HuH-7 (cell line): ENCODE results near the gene PITPNC1.

Experiments used
- DNase-seq: peaks from one replicate; pipeline ENCODE4 v3.0.0; 2011; ENCODE audit warnings: low spot score

PITPNC1 gene

DNA sequence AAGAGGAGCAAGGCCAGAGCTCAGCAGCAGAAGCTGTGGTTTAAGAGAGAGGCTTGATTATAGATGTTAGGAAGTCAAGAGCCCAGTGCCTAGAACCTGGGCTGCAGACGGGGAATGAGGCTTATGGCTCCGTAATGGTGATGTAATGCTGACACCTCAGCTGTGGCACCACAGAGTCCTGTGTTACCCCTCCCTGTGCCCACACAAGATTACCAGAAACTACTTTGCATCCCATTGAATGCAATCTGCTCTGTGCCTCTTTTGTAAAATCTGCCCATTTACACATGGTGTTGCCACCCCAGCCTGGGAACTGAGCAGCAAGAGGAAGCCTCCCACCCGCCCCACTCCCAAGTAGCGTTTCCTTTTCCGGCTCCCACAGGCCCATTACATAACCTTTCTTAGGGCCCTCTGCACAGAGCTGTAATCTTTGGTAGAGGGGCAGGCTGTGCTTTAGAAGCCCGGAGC is 57.0 kb downstream of the PITPNC1 start:
- no peak for DNase-seq

DNA sequence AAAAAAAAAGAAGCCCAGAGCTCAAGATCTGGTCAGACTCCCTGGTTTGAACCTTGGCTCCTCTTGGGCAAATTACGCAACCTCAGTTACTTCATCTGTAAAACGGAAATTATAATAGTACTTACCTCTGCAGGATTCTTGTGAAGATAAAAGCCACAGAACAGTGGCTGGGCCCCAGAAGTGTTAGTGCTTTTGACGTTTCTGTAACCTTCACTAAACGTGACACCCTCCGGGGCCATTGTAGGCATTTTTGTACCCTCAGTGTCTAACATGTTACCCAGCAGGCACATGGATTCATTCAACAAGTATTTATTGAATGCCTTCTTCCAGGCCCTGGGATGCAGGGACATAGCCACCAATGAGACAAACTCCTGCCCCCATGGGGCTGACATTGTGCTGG is 58.0 kb downstream of the PITPNC1 start:
- DNase-seq, result no peak

DNA sequence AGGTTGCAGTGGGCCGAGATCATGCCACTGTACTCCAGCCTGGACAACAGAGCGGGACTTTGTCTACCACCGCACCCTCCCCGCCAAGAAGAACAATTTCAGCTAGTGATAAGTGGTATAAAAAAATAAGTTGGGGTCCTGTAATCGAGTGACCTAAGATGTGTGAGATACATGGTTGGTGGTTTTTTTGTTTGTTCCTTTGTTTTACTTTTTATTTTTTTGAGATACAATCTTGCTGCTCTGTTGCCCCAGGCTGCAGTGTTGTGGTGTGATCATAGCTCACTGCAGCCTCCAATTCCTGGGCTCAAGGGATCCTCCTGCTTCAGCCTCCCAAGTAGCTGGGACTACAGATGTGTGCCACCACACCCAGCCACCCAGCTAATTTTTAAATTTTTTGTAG is 58.7 kb downstream of the PITPNC1 start:
- DNase-seq, result no peak

DNA sequence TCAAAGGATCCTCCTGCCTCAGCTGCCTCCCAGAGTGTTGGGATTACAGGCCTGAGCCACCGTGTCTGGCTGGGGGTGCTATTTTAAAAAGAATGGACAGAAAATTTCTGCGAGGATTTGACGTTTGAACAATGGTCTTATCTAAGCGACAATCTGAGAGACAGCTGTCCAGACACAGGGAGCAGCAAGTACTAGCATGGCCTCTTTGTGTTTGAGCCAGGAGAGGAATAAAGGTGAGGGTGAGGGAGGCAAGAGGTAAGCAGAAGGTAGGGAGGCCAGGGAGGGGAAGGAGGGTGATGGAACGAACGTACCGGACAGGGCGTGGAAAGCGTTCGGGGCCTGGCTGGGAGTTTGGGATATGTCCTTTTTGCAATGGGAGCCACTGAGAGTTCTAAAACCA is 59.2 kb downstream of the PITPNC1 start:
- no peak for DNase-seq

DNA sequence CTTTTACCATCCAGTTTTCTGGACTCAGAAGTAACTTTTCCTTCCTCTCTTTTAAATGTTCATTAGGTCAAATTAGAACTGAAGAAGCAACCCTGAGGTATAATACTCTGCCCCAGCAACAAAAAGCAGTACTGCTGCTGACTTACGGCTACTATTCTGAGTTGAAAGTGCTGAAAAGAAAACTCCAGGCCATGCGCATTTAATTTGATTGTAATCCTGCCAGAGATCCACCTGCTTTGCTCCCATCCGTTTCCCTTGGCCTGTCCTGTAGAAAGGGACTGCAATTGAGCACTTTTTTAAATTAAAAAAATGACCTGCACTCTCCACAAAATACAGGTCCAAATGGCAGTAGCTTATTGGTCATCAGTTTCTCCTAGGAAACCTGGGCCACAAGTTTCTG is 61.6 kb downstream of the PITPNC1 start:
- no peak for DNase-seq

DNA sequence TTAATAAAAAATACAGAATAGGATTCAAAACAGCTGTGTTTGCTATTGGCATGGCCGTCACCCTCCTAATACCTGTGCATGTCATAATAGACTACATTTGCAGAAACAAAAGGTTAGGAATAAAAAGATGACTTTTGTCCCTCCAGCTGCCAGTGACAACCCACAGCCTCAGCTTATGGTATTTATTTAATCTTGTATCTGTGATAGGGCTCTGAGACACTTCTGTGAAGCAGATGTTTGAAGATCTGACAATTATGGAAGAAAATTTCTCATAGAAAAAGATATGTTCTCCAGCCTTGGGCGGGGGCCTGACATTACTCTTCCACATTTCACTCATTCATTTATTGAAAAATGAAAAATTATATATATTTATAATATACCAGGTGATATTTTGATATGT is 62.2 kb downstream of the PITPNC1 start:
- no peak for DNase-seq

DNA sequence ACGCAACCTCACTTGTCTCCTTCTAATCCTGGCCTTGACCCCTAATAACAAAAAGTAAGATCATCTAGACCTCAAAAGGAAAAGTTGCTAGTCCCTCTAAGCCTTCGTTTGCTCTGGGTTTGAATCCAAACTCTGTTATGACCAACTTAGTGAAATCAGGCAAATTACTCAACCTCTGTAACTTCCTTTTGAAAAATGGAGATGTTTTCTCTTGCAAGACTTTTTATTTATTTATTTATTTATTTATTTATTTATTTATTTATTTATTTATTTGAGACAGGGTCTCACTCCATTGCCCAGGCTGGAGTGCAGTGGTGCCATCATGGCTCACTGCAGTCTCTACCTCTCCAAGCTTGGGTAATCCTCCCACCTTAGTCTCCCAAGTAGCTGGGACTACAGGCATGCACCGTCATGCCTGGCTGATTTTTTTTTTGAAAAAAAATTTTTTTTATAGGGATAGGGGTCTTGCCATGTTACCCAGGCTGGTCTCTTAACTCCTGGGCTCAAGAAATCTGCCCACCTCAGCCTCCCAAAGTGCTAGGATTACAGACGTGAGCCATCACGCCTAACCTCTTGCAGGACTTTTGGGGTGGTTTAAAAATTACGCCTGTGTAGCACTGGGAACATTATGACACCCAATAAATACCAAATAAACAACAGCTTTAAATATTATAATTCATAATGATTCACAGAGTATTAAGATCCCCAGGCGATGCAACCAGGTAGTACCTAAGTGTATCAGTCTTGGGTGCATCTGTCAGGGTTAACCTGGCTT is 63.4 kb downstream of the PITPNC1 start:
- no peak for DNase-seq

DNA sequence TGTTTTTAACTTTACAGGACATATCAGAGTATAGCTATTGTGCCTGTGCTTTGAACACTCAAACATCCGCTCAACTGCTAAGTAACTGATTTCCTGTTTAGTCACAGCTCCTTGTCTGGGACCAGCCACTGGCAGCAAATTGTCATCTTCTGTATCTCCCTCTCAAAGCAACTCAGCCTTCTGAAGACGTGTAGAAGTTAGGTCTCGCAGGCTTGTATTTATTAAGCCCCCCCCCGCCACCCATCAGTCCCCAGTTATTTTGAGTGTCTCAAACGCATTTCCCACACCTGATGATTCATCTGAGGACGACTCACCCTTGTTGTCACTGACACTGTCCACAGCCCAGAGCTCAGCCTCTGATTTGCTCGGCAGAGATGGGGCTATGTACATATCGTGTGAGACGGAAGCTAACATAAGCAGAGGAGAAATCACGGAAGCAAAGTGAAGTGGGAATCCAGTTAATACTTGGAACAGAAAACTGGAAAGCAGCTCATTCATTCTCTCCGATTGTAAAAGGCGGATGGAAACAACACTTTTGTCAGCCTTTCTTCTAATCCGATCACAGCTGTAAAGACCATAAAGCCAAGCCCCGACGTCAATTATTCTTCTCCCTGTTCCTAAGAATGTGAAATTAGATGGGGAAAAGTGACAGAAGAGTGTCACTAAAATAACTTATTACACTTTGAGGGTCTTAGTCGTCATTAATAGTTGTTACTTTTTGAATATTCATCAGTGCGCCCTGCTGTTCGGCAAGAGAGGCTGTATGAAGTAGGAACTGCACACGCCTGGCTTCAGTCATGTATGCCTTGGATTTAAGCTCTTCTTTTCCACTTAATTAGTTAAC is 64.2 kb downstream of the PITPNC1 start:
- no peak for DNase-seq

DNA sequence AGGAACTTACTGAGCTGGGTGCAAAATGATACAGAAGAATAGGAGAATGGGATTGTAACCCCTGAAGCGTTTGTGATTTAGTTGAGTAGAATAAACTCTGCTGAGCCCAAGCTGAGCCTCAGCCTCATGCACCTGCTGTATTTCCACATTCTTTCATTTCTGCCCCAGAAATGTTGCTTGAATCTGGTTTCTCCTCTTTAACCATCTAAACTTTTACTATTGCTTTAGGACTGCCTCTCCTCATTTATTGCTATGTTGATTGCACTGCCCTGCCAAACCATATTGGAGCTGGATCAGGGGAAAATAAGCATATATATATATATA is 64.8 kb downstream of the PITPNC1 start:
- no peak for DNase-seq

DNA sequence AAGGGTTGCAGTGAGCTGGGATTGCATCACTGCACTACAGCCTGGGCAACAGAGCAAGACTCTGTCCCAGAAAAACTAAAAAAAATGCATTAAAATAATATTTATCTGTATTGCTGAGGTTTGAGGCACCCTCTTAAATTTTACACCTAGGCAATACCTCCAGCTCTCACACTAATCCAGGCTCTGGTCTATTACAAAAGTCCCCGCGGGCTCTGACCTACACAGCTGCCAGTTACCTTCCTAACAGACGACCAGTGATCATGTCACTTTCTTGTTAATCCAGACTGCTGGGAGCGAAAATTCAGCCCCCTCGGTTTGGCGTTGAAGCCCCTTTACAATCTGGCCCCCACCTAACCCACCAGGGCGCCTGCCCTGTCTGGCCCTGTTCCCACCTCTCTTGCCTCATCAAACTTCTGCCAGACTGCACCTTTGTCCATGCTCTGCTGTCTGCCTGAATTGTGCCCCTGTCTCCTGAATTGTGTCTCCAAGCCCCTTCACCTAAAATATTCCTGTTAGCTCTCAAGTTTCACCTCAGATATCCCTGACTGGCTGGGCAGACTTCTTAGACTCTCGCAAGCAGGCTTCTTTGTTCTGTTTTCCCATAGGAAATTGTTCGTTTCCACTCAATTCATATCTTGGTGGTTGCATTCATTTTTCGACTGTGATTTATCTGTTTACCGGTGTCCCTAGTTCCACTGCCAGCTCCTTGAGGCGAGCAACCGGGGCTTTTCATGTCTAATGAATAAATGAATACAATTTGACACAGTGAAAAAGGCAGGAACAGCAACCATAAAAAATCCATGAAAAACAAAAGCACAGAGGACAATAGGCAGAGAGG is 65.9 kb downstream of the PITPNC1 start:
- no peak for DNase-seq

DNA sequence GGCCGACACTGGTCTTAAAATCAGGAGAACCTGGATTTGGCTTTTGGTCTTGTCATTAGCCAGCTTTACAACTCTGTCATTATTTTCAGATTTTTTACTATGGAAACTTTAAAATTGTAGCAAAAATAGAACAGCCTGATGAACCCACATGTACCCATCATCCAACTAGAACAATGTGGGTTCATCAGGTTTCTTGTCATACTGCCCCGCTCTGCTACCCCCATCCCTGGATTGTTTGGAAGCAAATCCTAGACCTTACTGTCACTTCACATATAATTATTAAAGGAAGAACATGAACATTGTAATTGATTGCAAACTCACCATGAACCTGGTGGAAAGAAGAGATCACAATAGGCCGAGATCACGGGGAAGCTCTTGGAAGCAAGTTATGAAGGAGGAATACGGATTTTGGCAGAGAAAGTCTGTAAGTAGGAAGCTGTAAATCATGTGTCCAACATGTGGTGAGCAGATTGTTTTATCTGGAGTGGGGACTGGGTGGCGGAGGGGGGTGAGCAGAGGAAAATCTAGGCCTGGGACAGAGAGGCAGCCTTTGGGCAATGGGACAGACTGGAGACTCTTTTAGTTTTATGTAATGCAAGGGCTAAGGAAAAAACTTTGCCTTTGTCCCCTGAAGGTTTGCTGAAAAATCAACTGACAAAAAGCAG is 67.0 kb downstream of the PITPNC1 start:
- no peak for DNase-seq

DNA sequence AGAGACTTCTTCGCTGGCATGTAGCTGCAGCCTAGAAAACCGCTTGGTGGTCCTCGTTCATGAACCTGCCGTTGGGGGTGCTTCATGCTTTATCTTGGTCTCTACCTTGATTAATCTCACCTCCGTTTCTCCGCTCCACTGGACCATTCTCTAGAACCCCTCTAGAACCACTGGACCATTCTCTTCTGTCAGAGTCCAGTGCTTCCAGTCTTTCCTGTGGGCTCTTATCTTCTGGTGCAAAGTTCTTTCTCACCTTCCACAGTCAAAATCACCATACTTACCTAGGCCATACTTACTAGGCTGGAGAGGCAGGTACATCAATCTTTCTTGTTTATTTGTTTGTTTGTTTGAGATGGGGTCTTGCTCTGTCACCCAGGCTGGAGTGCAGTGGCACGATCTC is 71.4 kb downstream of the PITPNC1 start:
- DNase-seq, result no peak

DNA sequence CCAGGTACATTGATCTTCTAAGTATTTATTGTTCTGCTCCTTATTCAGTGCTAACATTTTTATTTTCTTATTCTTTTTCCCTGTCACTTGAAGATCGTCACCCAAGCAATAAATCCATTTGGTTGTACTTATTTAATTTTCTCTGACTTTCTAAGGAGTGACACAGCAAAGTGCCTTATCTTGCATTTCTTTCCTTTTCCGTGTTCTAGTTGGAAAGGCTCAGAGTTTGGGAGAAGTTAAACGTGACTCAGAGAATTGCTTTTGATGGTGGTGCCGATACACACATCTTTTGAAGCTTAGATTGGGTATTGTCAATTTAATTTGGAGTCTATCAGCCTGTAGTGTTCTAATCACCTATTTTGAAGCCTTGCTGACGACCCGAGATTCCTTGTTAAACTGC is 72.0 kb downstream of the PITPNC1 start:
- DNase-seq, result no peak

DNA sequence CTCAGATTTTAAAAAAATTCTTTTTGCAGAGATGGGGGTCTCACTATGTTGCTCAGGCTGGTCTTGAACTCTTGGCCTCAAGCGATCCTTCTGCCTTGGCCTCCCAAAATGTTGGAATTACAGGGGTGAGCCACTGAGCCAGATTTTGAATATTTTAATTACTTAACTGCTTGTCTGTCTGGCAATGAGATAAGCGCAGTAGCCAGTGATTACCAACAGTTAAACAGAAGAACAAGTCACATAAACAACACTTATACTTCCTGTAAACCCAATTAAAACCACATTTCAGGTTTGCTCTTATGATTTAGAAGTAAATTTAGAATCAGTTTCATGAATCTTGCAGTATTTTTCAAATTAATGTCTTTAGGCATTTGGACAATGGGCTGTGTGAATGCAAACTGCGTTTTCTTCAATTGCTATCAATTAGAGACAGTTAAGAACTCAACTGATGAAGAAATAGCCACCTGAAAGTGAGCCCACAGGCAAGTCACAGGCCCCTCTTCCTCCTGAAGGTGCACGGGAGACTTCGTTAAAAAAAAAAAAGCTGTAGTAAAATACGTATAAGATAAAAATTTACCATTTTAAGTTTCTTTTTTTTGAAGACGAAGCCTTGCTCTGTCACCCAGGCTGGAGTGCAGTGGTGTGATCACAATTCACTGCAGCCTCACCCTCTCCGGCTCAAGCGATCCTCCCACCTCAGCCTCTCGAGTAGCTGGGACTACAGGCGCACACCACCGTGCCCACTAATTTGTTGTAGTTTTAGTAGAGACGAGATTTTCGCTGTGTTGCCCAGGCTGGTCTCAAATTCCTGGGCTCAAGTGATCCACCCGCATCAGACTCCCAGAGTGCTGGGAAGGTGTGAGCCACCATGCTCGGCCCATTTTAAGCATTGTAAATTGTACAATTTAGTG is 73.0 kb downstream of the PITPNC1 start:
- DNase-seq, result no peak

DNA sequence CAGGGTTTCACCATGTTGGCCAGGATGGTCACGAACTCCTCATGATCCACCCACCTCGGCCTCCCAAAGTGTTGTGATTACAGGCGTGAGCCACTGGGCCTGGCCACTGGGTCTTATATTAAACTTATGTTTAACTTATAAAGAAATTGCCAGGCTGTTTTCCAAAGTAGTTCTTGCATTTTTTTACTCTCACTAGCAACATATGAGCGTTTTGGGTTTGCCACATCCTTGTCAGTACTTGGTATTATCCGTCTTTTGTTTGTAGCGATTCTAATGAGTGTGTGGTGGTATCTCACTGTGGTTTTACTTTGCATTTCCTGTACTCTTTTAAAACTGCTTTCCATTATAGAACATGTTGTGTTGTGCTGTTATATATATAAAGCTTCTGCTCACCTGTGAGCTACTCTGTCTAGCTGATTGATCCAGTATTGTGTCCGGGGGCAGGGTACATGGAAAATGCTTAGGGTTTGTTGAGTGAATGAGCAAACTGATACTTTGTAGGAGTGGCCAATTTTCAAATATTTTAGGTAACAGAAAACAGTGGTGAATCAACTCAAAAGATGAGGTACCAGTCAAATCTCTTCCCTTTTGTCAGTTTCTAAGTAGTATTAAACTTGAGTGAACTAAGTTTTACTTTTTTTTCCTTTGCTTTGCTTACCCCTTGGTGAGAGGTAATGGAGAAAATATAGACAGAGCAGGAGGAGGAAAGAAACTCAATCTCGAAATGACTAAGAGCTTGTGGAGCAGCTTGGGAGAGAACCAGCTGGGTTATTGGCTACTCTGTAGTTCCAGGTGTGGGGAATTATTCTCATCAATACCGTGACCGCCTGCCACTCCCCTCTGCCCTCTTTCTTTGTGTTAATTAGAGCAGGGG is 75.8 kb downstream of the PITPNC1 start:
- no peak for DNase-seq

DNA sequence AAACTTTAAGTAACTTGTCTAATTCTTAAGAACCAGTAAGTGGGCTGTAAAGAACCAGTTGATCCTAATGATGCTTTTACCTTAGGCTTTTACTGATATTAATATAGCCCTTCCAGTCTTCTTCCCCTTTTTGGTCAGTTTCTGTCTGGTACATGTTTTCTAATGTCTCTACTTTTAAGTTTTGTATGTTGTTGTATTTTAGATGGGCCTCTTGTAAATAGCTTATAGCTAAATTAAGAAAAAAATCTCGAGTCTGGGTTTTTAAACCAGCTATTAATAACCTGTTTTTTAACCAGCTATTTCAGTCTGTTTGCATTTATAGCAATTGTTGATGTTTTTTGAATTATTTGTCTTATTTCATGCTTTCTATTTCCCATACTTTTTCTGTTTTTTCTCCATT is 79.0 kb downstream of the PITPNC1 start:
- no peak for DNase-seq

DNA sequence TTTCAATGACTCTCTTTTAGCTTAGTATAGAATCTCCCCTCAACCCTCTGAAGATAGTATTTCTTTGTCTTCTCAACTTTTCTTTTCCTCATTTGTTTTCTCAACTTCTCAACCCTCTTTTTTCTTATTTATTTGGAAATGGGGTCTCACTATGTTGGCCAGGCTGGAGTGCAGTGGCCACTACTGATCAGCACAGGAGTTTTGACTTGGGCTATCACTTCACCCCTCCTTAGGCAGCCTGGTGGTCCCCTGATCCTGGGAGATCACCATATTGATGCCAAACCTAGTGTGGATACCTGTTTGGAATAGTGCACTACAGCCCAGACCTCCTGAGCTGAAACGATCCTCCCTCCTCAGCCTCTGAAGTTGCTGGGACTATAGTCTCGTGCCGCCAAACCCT is 79.8 kb downstream of the PITPNC1 start:
- DNase-seq, result no peak

DNA sequence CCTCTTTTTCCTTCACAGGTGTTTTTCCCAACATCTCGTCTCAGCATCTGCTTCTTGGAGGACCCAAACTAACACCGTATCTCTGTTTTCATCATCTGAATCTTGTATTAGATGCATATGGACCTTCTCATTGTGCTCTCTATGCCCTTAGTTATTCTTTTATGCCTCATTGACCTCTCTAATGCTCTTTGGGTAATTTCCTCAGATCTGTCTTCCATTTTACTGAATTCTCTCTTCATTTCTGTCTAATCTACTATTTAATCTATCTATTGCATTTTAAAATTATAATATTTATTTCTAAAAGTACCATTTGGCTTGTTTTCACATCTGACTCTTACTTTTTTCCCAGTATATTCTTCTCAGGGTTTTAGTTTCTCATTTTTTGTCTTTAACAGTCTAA is 81.1 kb downstream of the PITPNC1 start:
- DNase-seq, result no peak

DNA sequence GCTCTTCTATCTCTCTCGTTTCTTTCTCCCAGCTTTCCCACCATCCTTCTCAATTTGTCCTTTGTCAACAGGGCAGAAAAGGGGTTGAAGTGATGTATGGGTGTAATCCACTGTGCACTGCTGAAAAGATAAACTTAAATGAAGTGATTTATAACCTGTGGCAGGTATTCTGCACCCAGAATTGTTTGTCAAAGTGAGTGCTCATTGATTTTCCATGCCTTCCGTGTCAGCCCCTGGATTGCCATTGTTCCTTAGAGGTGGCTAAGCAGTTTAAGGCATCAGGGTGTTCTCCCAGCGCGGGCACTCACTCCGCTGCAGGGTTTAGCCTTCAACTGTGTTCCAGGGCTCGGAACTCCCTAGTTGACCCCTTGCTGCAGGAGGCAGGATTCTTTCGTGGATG is 82.9 kb downstream of the PITPNC1 start:
- no peak for DNase-seq

DNA sequence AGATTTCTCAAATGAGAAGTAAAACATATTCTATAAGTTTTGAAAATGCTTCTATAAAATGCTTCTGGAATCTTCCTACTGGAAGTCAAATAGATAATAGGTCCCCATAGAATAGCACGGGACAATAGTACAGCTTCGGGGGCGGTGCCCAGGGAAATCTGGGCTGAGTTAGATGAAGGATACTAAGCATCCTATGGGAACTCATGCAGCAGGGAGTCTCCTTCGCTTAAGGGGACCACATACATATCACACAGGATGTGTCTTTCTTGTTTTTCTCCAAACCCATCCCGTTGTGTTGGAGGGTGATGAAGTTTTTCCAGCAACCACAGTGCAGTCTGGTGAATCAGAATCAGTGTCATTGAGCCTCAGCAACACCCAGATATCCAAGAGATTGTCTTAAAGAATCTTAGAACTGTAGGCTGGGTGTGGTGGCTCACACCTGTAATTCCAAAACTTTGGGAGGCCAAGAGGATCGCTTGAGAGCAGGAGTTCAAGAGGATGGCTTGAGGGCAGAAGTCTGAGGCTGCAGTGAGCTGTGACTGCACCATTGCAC is 84.2 kb downstream of the PITPNC1 start:
- no peak for DNase-seq
